Measurements from ENCODE around the gene PLCH1.
A peak's percentile ranks its signal among the peaks of the same experiment; 100 is the strongest.

PLCH1 gene

DNA sequence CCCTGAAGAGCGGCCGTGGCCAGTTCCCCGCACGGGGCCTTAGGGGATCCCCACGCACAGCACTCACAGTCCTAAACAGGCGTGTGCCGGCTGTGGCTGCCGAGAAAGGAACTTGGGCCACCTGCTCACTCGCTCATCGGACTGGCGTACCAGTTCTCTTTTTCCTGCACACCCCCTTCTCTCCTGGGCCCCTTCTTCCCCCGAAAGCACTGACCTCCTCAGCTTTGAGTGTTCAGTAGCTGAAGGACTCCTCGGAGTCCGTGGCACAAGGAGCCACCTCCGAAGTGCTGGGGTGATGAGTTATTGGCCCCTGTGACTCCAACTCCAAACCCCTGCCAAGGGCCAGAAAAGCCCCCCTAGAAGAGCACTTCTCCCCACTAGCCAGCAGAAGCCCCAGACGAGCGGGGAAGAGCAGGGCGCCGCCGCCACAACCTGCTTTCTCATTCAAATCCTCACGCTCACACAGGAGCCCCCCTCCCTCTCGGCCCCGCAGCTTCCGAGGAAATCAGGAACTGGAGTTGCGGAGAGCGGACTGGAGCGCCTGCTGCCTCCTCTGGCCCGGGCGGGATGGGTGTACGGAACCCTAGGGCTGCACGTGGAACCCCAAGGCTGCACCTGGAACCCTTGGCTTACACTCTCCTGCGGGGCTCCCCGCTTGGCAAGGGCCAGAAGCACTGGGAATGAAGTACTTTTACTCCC, at the start of gene PLCH1:
Gene PLCH1 (minus strand): TSS at position 446 of the 699 bp plus-strand sequence. CDS start 40,847 bp downstream, outside the sequence.
- peak; percentile 71 for DNase-seq

DNA sequence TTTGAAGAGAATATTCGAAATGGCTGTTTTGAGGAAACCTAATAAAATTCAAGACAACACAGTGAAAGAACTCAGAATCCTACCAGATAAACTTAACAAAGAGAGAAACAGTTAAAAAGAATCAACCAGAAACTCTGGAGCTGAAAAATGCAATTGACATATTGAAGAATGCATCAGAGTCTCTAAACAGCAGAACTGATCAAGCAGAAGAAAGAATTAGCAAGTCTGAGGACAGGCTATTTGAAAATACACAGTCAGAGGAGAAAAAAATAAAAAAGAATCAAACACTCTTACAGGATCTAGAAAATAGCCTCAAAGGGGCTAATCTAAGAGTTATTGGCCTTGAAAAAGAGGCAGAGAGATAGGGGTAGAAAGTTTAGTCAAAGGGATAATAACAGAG, 47.7 kb upstream of the PLCH1 start:
- DNase-seq = no peak

DNA sequence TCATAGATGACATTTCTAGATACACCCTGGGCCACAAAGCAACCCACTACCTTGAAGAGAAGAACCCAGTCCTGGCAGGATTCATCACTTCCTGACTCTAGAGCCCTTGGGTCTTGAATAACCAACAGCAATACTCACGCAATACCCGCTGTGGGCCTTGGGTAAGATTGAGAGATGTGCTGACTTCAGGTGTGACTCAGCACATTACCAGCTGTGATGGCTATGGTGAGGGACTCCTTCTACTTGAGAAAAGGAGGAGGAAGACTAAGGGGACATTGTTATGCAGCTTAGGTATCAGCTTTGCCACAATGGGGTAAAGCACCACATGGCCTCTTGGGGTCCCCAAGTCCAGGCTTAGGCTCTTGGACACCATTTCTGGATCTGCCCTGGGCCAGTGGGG, 46.3 kb upstream of the PLCH1 start:
- DNase-seq = no peak

DNA sequence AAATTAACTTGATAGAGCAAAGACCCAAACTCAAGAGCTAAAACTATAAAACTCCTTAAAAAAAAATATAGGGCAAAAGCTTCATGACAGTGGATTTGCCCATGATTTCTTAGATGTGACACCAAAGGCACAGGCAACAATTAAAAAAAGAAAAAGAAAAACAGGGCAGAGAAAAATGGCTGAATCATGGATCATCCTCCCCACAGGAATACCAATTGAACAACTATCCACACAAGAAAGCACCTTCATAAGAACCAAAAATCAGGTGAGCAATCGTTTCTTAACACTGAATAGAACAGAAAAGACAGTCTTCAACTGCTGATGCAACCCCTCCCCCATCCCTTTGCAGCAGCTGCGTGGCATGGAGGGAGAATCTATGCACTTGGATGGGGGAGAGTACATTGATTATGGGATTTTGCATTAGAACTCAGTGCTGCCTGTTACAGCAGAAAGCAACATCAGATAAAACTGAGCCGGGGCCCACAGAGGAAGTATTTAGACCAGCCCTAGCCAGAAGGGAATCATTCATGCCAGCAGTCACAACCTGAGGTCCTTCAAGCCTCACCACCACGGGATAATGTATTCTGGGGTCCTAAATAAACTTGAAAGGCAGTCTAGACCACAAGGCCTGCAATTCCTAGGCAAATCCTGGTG, 45.5 kb upstream of the PLCH1 start:
- no peak for DNase-seq

GRCh38 chr3:155785662-155786295, 40.9 kb upstream of the PLCH1 start:
- DNase-seq = no peak

GRCh38 chr3:155782390-155782953, 37.6 kb upstream of the PLCH1 start:
- DNase-seq = no peak

DNA sequence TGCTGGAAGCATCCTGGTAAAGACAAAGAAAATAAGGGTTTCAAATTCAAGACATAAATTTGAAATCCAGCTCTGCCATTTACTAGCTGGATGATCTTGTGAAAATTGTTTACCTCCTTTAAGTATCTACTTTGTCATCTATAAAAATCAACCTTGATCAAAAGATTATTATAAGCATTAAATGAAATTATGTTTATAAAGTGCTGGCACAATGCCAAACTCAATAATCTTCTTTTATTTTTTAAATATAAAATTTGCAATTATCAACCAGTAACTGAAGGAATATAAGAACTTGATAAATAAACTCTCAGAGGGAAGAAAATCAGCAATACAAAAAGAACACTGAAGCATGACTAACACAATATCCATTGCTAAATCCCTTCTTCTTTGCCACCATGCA, 35.4 kb upstream of the PLCH1 start:
- DNase-seq = no peak

GRCh38 chr3:155778462-155778861, 33.6 kb upstream of the PLCH1 start:
- no peak for DNase-seq

GRCh38 chr3:155772801-155773200, 27.9 kb upstream of the PLCH1 start:
- DNase-seq = no peak

DNA sequence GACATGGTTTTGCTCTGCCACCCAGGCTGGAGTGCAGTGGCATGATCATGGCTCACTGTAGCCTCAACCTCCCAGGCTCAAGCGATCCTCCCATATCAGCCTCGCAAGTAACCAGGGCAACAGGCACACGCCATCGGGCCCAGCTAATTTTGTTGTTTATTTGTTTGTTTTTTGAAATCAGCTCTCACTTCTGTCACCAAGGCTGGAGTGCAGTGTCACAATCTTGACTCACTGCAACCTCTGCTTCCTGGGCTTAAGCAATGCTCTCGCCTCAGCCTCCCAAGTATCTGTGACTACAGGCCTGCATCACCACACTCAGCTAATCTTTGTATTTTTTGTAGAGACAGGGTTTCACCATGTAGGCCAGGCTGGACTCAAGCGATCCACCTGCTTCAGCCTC, 26.3 kb upstream of the PLCH1 start:
- no peak for DNase-seq

GRCh38 chr3:155766206-155766605, 21.3 kb upstream of the PLCH1 start:
- DNase-seq = no peak

DNA sequence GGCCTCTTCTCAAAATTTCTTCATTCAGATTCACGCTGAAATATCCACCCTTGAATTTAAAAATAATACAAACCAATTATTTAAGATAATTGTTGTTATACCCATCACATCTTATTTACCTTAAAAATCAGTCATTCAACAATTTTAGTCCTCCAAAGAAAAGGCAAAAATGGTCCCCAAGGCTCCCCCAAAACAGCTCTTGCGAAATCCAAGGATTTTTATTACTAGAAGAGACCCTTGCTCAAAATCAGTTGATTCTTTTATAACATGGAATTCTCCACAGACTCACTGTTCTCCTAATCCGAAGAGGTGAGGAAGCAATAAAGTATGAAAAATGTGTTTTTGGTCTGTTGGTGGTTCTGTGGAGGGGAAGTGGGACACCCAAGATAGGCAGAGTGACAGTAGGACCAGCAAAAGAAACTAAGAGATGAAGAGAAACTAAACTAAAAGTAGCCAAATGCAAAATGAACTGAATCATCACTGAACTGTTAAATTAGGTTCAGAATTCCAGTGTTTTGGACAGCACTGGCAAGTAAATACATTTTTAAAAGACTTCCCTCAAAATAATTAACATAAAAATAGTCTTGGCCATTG, 19.1 kb upstream of the PLCH1 start:
- DNase-seq = no peak

DNA sequence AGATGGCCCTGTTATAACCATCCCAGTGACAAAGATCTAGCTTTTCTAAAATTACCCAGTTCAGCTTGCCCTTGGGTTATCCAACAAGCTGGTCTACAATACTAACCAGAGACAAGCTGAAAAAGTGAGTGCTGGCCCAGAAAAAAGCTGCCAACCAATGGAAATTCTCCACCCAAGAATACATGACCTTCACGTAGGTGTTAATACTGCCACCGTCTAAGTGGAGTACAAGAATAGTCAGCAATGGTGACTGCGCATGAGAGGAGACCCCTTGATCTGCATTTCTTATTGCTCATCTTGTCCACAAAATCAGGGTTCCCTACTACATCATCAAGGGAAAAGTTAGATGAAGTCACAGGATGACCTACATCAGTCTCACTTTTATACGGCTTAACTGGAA, 15.8 kb upstream of the PLCH1 start:
- no peak for DNase-seq

DNA sequence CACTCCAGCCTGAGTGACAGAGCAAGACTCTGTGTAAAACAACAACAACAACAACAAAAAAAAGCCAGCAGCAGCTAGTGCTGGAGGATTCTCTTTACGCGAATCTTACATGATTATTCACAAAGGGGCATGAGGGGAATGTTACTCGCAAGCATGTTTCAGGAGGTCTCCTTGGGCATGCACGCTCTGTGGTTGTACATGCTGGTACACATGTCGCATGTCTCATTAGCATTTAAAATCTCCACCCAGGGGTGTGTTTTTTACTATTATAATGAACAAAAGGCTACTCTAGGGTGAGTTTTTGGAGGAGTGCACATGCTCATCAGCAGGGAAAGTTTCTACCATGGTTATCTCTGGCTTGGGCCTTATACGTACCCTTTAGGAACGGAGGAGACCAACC, 12.7 kb upstream of the PLCH1 start:
- DNase-seq = no peak

DNA sequence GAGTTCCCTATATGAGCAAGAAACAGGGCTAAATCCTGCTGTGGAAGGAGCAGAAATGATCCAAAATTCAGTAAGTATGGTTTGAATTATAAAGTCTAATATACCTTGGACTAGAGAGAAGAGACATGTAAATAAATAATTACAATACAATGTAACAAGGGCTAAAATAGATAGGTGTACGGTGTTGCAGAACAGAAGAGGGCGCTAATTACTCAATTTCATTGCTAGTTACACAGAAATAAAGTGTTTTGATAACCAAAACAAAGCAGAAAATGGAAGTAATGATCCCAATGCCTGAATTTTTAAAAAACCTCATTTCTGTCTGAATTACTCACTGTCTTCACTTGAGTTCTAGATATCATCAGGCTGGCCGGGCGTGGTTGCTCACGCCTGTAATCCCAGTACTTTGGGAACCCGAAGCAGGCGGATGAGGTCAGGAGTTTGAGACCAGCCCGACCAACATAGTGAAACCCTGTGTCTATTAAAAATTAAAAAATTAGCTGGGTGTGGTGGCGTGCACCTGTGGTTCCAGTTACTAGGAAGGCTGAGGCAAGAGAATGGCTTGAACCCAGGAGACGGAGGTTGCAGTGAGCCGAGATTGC, 8.3 kb upstream of the PLCH1 start:
- no peak for DNase-seq

DNA sequence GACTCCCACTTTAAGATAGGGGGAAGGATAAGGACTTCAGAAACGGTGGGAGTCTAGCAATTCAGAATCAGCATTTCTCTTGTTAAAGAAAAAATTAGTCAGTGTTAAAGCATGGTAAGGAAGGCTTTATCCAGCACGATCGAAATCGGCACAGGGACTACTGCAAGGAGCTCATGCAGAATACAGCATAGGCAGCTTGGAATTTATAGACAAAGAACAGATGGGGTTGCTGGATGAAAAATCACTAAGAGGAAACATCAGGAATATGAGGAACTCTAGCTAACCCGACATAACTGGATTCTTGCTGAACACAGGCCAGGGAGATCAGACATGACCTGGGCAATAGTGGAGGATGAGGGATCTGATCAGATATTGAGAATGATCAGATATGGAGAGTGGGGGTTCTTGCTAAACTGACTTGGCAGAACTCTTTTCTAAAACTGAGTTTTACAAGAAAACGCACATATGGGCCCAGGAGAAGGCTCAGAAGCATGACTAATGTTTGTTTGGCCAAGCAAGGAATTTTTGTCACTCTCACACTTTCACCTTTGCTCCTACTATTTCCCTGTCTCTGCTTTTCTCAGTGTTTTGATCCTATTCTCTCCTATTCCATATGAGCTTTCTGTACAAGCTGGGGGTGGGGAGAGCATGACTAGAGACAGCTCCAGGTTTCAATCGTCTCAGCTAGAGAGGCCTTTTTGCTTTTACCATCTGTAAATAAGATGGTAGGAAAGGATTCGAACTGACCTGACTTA, 3.9 kb upstream of the PLCH1 start:
- DNase-seq = no peak

DNA sequence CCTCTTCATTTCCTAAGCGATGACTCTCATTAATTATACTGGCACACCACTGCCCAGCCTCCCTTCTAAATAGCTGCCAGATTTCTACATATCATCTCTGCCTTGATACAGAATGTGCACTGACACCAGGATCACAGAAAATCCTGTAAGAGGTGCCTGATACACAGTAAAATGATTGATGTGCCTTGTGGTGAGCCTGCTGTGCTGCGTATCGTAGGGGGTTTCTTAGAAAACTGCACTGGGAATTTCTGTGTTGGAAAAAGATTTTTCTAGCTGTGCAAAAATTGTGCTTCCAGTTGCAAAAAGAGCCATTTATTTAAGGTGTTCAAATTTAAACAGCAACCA, 3.0 kb upstream of the PLCH1 start:
- no peak for DNase-seq

GRCh38 chr3:155747286-155747945, 2.5 kb upstream of the PLCH1 start:
- no peak for DNase-seq

DNA sequence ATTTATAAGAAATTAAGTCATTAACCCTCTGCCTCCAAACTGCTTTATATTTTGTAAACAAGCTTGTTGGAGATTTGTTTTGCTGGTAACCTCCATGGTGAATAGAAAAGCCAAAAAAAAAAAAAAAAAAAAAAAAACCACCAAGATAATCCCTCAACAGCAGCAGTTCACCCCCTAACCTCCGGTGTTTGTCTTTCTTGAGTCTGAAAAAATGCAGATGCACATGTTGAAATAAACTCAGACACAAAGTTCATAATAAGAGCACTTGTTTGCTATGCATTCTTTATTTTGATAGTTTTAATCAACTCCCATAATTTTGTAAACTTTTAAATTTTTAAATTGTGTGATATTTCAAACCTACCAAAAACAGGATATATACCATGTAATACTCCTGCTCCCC, 1.8 kb upstream of the PLCH1 start:
- DNase-seq = no peak

DNA sequence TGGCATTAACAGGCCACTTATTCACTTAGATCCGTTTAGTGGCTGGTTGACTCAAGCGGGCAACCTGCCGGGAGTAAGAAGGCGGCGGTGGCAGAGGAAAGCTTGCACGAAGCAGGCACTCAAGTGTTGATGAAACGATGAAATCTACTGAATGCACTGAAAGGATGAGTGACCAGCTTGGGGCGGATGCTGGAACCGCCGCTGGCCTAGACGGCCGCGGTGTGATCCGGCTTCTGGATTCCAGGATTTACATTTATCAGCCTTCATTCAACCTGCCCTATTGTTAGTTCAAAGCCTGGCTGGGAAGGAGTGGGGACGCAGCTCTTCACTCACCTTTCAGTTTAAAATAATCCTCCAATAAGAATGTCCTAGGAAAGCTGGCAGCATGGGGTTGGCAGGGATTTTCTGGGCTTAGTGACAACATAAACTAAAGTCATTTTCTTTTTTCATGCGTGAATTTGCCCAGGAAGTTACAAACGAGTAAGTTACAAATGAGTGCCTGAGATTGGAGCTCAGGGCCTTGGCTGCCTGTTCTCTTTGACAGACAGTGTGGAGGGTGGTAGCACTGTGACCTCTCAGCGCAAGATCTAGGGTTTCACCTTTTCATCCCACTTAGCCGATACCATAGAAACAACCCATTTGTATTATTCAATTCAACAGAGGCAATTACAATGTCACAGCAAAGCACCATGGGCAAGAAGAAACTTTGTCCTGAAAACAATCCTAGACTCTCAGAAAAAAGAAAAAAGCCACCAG, 1.1 kb upstream of the PLCH1 start:
- no peak for DNase-seq

DNA sequence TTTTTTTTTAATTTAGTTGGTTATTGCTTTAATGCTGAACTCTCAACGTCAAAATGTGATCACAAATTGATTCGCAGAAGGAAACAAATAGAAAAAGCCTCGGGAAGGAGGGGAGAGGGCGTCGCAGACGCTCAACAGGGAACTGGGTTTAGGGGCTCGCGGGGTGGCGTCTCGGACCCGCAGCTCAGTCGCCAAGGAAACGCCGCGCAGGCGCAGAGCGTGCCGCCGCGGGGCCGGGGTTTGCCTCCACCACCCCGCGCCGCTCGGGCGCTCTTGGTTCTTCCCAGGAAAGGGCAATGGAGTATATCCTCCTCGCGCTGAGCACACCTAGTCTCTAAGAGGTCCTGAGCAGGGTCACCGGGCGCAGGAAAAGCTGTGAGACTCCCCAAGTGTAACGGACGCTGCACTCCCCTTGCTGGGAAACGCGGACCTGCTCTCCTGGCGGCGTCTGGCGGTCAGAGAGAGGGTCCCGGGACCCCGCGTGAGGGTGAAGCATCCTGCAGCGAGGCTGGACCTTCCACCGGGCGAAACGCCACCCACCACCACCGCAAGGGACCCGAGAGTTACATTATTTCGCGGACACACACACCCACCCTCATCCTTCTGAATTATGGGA, 753 bp downstream of the PLCH1 start:
- peak; percentile 63 for DNase-seq

Measured in right forelimb (tissue), 1 donor.